HG02678 (cell line): ENCODE measurements around the gene OR2W3.
A peak's percentile ranks its signal among the peaks of the same experiment; 100 is the strongest.

Experiments
- ATAC-seq: cut with Tn5 transposase; IDR thresholded peaks from one replicate; pipeline ENCODE4 v1.9.1; 2021; ENCODE audit warnings: mild to moderate bottlenecking, moderate library complexity; ENCODE audit not compliant: unreplicated experiment

The OR2W3 gene

DNA sequence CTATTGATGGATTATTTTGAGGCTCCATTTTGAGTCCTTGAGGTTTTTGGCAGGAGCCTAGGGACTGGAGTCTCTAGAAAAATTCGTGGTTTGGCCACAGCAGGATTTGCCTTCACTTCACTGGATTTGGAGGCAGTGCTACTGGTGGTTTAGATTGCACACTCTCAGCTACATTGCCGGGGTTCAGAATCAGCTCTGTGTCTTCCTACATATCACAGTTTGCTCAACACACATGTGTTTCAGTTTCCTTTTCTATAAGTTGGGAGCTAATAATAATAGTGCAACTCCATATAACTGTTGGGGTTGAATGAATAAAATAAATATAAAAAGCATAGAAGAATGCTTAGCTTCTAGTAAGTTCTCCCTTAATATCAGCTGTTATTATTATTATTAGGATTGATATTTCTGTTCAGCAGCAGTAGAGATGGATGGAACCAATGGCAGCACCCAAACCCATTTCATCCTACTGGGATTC, at the start of gene OR2W3:
OR2W3 (plus strand) TSS at position 425 of the 475 bp plus-strand sequence; CDS start at position 425, 0 bp downstream.
- ATAC-seq: no peak

DNA sequence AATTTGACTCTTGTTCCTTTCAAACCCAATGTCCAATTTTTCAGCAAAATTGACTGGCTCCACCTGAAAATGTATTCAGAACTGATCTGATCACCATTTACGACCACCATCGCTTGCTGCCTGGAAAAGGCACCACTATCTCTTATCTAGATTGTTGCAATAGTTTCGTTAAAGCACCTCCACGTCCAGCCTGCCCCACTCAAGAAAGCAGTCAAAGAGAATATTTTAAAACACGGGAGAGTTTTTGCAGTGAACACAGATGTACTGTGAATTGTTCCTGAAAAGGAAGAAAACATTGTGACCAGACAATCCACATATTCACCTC, 49.7 kb upstream of the OR2W3 start:
- ATAC-seq: no peak

DNA sequence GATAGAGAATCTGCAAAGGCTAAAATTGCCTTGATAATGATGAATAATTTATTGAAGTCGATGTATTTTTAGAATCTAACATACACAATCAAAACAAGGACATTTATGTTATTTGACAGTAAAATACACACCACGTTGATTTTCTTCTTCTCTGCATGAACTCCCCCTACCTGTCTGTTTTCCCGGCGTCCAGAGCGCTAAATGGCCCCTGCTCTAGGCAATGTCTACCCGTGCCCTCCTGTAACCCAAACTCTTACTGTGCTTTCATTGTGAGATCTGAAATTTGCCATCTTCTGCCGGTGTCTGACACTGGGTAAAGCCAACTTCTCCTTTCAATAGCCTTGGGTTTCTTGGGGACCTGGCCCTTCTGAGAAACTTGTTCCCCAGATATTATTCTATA, 47.0 kb upstream of the OR2W3 start:
- no peak for ATAC-seq

DNA sequence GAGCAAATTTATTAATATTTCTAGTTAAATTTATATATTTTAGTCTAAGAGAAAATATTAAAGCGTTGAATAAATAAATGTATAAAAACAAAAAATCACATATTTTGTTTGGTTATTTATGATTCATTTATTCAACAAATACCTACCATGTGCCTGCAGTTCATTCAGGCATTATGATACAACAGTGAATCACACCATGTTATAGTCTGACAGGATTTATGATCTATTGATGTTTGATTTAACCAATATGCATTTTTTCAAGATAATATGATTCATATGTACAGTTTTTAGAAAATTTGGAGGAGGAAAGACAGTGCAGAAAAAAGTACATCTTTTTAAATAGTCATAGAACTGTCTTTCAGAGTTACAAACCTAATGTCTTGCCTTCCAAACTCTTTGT, 45.8 kb upstream of the OR2W3 start:
- no peak for ATAC-seq

DNA sequence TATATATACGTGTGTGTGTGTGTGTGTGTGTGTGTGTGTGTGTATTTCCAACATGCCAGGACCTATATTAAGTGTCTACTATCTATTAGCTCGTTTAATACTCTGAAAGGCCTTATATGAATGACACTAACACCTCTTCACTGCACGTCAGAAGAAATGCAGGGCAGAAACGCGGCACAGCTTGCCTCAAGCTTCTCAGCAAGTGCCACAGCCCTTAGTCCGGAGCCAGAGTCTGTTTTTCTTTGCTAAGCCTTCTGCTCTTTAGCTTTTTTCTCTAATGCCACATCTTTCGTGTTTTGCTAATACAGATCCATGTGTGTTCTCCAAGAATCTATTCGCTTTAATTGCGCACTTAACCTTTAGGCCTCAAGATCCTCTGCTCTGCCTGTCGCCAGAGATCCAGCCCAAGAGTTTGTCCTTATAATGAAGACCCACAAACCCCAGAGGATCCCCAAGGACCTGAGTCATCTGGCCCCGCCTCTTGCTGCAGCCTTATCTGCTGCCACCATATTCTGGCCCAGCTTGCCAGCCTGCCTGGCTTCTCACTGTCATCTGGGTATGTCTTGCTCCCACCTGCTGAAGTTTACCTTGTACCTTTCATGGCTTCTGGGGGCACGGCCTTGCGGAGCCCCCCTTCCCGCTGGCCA, 40.4 kb upstream of the OR2W3 start:
- ATAC-seq: no peak

DNA sequence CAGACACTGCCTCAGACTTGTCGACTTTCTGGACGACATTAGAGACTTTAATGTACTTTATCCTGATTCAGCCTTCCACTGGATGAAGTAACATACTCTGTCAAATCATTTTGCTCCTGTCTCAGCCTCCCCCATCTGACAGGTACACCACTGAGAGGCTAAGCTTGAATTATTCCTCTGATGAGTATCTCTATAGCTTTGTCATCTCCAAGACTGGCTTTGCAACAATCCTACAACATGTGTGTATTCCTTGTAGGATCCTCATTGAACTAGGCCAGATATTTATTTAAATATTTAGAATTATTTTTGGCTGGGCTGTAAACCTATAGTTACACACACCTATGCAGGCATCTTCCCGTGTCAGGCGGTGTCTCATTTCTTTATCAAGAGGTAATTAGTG, 39.5 kb upstream of the OR2W3 start:
- no peak for ATAC-seq

DNA sequence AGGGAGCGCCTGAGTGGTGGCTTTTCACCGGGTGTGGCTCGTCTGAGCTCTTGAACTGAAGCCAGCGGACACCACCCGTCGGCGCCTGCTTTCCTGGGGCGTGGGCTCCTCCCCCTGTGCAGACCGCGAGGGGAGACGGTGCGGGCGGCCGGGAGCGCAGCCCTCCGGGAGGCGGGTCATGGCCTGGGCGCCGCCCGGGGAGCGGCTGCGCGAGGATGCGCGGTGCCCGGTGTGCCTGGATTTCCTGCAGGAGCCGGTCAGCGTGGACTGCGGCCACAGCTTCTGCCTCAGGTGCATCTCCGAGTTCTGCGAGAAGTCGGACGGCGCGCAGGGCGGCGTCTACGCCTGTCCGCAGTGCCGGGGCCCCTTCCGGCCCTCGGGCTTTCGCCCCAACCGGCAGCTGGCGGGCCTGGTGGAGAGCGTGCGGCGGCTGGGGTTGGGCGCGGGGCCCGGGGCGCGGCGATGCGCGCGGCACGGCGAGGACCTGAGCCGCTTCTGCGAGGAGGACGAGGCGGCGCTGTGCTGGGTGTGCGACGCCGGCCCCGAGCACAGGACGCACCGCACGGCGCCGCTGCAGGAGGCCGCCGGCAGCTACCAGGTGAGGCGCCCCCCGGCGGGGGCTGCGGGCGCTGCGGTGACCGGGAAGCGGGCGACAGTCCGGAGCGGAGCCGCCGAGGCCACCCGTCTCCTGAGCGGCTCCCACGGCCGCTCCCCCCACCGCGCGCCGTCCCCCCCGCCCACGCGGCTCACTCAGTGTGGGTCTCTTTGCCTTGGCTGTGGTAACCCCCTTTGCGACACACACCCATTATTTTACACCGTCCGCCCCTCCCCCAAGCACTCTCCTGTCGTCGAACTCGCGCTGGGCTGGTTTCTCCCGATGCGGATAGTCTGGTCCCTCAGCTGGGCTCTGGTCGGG, 38.1 kb upstream of the OR2W3 start, which contains the start of gene TRIM58:
TRIM58 (plus strand) TSS at position 119 of the 916 bp plus-strand sequence; CDS start at position 179, 60 bp downstream.
- ATAC-seq: peak; percentile 57

DNA sequence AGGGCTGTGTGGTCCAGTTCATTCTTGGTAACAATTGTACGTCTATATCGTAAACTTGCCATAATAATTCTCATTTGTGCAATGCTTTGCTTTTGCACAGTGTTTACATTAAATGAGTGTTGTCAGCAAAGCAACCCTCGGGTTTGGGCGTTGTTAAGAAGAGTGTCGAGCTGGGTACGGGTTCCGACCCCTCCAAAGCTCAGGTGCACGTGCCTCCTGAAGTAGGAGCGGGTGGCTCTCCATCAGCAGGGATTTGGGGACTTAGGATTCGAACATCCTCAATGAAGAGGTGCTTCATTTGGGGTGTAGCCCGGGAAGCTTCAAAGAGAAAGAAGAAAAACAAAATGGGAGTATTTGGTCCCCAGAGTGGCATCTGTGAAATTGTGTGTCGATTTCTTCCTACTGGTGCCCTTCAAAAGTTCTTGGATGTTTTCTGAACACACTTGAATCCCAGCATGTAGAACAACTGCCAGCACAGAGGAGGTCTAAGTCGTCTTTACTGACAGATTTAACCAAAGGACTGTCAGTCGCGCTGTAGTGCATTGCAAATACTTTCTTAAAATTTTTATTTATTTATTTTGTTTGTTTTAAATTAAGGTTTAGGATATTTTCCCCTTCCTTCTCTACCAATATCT, 37.3 kb upstream of the OR2W3 start:
- no peak for ATAC-seq

DNA sequence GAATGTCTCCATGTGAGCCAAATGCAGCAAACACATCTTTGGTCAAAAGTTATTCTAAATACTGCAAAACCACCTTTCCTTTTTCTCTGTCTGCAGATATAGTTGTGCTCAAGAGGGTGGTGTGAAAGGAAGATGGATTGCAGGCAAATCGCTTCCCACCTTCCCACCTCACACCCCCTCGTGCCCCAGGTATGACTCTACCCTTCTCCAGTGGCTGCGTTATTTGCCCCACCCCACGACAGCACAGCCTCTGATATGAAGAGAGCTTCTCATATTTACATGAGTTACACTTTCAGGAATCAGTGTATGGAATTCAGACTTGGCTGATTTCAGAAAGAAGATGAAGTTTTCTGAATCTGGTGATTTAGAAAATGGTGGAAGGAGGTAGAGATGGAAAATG, 32.6 kb upstream of the OR2W3 start:
- no peak for ATAC-seq

DNA sequence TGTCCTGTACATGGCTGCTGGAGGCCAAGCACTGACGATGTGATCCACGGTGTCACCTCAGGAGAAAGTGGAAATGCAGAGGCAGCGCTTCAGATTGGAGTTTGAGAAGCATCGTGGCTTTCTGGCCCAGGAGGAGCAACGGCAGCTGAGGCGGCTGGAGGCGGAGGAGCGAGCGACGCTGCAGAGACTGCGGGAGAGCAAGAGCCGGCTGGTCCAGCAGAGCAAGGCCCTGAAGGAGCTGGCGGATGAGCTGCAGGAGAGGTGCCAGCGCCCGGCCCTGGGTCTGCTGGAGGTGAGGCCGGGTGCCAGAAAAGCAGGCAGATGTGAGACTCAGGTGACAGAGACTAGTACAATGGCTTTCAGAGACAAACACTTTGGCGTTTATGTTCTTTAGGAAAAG, 30.7 kb upstream of the OR2W3 start:
- no peak for ATAC-seq

DNA sequence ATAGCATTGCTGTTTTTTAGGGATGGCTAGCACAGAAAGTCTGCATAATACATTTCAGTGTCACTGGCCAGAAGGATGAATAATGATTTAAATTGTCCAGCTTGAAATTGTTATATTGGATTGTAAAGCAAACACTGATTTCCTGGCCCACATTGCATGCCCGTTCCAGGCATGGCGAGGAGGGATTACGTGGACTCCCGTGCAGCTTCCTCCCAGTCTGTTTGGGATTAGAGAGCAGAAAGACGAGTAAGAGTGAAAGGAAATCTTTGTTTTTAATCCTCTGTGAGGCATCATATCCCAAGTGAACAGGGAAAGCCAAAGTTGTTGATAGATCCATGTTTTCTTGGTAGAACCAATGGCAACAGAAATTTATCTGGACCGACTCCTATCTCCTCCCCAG, 30.0 kb upstream of the OR2W3 start:
- ATAC-seq: no peak

DNA sequence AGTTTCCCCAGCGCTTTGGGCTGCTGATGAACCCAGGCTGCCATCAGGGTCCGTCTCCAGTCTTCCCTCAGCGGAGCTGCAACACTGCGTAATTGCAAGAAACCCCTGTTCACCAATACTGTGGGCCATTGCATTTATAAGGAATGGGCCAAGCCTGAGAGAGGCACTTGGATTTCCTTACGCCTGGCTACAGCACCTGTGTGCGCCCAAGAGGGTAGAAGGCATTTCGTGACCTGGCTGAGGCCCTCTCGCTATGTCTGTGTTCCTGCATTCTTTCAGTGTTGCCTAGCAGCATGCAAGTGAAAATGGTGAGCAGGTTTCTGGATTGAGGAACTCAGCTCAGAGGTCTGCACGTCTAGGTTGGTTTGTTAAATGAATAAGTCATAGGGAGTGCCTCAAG, 12.0 kb upstream of the OR2W3 start:
- no peak for ATAC-seq

DNA sequence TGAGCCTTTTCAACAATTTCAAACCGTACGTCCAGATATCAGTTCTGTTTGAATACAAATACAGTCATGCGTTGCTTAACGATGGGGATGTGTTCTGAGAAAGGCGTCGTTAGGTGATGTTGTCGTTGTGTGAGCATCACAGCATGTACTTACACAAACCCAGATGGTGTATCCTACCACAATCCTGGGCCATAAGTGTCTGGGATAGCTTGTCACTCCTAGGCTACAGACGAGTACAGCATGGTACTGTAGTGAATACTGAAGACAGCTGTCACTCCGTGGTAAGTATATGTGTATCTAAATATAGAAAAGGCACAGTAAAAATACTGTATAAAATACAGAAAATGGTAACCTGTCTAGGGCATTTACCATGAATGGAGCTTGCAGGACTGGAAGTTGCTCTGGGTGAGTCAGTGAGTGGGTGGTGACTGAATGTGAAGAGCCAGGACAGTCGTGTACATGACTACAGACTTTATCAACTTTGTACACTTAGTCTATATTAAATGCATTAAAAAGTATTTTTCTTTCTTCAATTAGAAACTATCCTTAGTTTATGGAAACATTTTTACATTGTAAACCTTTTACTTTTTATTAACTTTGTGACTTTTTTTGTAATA, 10.5 kb upstream of the OR2W3 start:
- ATAC-seq: no peak

DNA sequence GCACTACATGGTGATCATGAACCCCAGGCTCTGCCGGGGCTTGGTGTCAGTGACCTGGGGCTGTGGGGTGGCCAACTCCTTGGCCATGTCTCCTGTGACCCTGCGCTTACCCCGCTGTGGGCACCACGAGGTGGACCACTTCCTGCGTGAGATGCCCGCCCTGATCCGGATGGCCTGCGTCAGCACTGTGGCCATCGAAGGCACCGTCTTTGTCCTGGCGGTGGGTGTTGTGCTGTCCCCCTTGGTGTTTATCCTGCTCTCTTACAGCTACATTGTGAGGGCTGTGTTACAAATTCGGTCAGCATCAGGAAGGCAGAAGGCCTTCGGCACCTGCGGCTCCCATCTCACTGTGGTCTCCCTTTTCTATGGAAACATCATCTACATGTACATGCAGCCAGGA, 589 bp downstream of the OR2W3 start:
- ATAC-seq: no peak

DNA sequence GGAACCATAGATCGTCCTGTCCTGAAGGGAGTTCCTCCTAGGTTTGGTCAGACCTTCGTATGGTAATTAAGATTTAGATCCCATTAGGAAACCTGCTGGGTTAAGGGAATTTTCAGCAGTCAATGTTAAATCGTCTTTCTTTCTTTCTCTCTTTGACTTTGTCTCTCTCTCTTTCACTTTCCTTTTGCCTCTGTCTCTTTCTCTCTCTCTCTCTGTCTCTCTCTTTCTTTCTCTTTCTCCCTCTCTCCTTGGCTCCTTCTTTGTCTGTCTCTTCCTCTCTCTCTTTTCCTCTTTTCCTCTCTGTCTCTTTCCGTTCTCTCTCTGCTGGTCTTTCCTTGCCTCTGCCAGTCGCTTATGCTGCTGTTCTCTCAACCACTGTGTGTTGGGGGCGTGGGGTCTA, 8.7 kb downstream of the OR2W3 start:
- no peak for ATAC-seq

DNA sequence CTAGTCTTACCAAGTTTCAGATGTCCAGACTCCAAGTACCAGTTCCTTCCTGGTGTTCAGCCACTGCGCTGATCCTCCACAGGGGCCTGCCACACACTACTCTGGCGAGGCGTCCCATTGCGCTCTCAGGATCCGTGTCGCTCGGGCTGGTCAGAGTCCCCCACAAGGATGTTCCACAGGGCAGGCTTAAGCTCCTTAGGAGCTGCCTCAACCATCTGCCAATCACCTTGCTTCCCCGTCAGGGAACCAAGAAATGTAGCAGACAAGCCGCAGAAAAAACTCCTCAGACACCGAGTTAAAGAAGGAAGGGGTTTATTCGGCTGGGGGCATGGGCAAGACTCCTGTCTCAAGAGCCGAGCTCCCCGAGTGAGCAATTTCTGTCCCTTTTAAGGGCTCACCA, 9.8 kb downstream of the OR2W3 start:
- ATAC-seq: no peak

DNA sequence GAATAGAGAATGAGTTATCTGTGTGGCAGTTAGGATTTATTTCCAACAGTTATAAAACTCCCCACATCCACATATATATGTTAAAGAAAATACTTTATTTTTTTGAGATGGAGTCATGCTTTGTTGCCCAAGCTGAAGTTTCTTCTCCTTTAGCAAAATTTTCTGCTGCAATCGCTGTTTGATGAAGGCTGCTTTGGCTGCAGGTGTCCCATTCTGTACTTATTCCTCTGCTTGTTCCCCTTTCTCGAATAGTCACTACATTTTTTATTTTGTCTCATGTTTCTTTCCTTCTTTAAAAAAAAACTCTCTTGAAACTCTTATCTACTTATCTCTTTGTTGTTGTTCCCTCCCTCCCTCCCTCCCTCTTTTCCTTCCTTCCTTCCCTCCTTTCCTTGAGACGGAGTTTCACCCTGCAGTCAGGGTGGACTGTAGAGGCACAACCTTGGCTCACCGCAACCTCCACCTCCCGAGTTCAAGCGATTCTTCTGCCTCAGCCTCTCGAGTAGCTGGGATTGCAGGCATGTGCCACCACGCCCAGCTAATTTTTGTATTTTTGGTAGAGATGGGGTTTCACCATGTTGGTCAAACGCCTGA, 10.6 kb downstream of the OR2W3 start:
- ATAC-seq: no peak

DNA sequence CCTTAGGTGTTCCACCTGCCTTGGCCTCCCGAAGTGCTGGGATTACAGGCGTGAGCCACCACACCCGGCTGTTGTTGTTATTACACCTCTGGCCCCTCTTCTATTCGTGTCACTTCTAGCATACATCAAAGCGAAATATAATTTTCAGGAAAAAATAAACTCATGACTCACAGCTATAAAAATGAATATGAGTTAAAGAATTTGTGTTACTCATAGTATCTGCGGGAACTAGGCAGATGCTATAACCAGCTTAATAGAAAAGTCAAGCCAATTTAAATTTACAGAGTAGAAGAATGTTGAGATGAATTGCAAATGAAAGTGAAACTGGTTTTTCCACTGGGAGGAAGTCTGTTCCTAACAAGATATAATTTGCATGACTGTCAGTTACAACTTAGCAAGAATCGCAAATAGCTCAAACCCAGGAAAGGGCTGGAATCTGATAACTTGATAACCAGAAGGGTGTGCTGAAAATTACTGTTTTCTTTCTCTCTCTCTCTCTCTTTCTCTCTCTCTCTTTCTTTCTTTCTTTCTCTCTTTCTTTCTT, 11.2 kb downstream of the OR2W3 start:
- ATAC-seq: no peak

DNA sequence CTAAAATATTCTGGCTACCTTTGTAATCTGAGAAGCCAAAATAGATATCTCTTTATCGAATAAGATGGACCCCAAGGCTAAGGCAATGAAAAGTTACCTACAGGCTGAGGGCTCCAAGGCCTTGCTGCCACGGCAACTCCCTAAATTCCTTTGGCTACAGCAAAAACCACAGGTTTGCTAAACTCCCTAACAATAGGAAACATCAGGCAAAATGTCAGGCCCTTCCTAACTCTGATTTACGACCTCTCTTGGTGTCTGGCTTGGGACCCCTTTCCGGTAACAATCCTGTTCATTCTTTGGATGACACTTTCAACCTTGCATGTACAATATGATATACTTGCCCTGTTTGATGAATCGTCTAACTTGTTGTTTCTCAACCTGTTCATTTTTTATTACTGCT, 13.4 kb downstream of the OR2W3 start:
- ATAC-seq: no peak

DNA sequence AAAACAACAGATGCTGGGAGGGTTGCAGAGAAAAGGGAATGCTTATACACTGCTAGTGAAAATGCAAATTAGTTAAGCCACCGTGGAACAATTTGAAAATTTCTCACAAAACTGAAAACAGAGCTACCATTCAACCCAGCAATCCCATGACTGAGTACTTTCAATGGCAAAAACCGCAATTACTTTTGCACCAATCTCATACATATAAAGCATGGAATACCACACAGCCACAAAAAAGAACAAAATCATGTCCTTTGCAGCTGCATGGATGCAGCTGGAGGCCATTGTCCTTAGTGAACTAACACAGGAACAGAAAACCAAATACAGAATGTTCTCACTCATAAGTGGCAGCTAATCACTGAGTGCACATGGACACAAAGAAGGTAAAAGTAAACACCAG, 18.4 kb downstream of the OR2W3 start:
- no peak for ATAC-seq
